Mammary microvascular endothelial cell (primary cell): Measurements from ENCODE around the gene SFTPA2. TPM values are rescaled to one million over a fixed set of nuclear protein-coding genes. Genes with fewer than 3 reads are reported as not detected.

Experiments used
- total RNA-seq: library from RNA; depleted of rRNA; stranded (reverse); fragments of >200 nt; gene quantifications from 2 replicates; pipeline ENCODE4 v1.2.3, GENCODE V29; 2015

The SFTPA2 gene
- total RNA-seq, result not detected in 2 replicates

DNA sequence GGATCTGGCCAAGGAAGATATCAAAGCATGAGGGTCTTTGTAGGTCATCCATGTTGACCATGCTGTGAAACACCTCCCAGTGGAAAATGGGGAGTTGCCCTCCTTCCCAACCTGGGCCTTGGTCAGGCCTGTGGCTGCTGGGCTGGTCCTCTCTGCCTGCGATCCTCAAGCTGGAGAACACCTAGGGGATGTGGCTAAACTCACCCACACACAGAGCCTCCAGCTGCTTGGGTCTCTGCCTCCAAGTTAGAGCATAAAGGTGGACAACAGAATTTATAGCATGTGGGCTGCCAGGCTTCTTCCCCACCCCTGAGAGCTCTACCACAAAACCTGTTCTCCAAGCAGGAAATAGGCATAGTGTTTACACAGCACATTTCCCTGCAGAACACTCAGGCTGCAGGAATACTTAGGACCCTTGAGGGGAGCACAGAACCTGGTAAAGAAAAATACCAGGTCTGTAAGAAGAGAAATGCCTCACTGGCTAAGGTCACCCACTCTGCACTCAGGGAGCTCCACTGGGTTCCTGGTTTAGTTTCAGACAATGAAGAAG, at the start of gene SFTPA2:
Gene SFTPA2 (minus strand): TSS at position 248 of the 550 bp plus-strand sequence. CDS start 924 bp downstream, outside the sequence.

DNA sequence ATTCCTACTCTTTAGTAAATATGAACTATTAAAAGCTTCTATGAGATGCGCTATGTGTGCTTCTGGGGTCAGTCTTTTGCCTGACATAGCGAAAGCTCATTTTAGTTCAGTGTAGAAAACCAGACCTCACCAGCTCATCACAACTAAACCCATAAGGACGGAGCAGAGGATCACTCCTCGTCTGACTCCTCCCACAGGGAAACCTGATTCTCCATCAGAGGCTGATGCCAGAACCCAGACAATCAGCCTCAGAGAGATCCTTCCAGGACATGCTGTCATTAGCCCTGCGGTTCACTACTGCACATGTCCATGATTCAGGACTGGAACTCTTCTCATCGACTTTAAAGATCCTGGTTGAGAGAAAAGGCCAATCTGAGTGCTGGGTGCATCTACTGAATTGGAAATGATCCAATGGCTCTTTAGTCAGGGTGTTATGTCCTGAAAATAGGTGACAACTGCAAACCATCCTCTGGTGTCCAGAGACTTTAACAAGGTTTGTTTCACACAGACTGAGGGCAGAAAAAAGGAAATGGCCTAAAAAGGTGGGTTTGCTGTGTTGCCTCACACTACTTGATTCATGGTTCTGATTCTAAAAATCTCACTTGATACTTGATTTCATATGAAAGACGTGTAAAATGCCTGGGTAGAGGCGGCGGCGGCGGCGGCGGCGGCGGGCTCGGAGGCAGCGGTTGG, 48.2 kb downstream of the SFTPA2 start, which contains the start of gene EIF5AL1:
Gene EIF5AL1 (plus strand): TSS at position 643 of the 693 bp plus-strand sequence. CDS start 117 bp downstream, outside the sequence.

Other genes starting within 250 kb of the SFTPA2 start
- gene PPIF, start 212.9 kb downstream of the SFTPA2 start, total RNA-seq, result 30.0 and 32.9 TPM in 2 replicates
- gene ZCCHC24, start 114.8 kb downstream of the SFTPA2 start, total RNA-seq, result 3.1 and 5.2 TPM in 2 replicates
- gene EIF5AL1, start 47.9 kb downstream of the SFTPA2 start, total RNA-seq, result 0.60 and 0.74 TPM in 2 replicates
- not detected in 2 replicates for gene SFTPA1, start 50.5 kb upstream of the SFTPA2 start, total RNA-seq
- gene NUTM2B, start 142.8 kb upstream of the SFTPA2 start, total RNA-seq, result 0.27 TPM in 1 of 2 replicates, not detected in the other